ENCODE results near the gene CHRNA10.

CHRNA10 gene

GRCh38 chr11:3700910-3701309 lies 29.7 kb upstream of the CHRNA10 start:
- in situ Hi-C loops (cut with MboI; ENCODE audit: low pct_unique_long_range_greater_than_20kb, low sequenced_read_pairs, unreplicated experiment): no loop called here
- TF ChIP-seq CTCF (IDR thresholded peaks at IDR 0.05; ENCODE audit: extremely low read depth, insufficient read depth, missing control alignments): no peak

GRCh38 chr11:3700410-3700809 lies 29.2 kb upstream of the CHRNA10 start:
- TF ChIP-seq CTCF (IDR thresholded peaks at IDR 0.05; ENCODE audit: extremely low read depth, insufficient read depth, missing control alignments): no peak
- no peak for DNase-seq (ENCODE audit: low spot score)
- in situ Hi-C loops (cut with MboI; ENCODE audit: low pct_unique_long_range_greater_than_20kb, low sequenced_read_pairs, unreplicated experiment): no loop called here

More at GRCh38 chr11:3700910-3701309, 29.7 kb upstream of the CHRNA10 start:
- DNase-seq (ENCODE audit: low spot score): no peak

GRCh38 chr11:3686751-3687150 lies 15.6 kb upstream of the CHRNA10 start:
- in situ Hi-C loops (cut with MboI; ENCODE audit: low pct_unique_long_range_greater_than_20kb, low sequenced_read_pairs, unreplicated experiment): no loop called here
- no peak for DNase-seq (ENCODE audit: low spot score)
- no peak for TF ChIP-seq CTCF (IDR thresholded peaks at IDR 0.05; ENCODE audit: extremely low read depth, insufficient read depth, missing control alignments)

- in situ Hi-C loops (cut with MboI; ENCODE audit: low pct_unique_long_range_greater_than_20kb, low sequenced_read_pairs, unreplicated experiment): no loop called here
- TF ChIP-seq CTCF (IDR thresholded peaks at IDR 0.05; ENCODE audit: extremely low read depth, insufficient read depth, missing control alignments): no peak
- DNase-seq (ENCODE audit: low spot score): no peak
Measured at GRCh38 chr11:3685923-3686322, 14.7 kb upstream of the CHRNA10 start.

GRCh38 chr11:3684819-3685172 lies 13.6 kb upstream of the CHRNA10 start:
- DNase-seq (ENCODE audit: low spot score): no peak
- in situ Hi-C loops (cut with MboI; ENCODE audit: low pct_unique_long_range_greater_than_20kb, low sequenced_read_pairs, unreplicated experiment): no loop called here
- TF ChIP-seq CTCF (IDR thresholded peaks at IDR 0.05; ENCODE audit: extremely low read depth, insufficient read depth, missing control alignments): no peak

GRCh38 chr11:3684129-3684818 lies 13.1 kb upstream of the CHRNA10 start:
- DNase-seq (ENCODE audit: low spot score): no peak
- TF ChIP-seq CTCF (IDR thresholded peaks at IDR 0.05; ENCODE audit: extremely low read depth, insufficient read depth, missing control alignments): no peak
- in situ Hi-C loops (cut with MboI; ENCODE audit: low pct_unique_long_range_greater_than_20kb, low sequenced_read_pairs, unreplicated experiment): no loop called here

Measured in GM13977 (cell line).